IPS-20b (cell line): Measurements from ENCODE around the gene SIPA1L2.

Source experiments
- H3K27ac ChIP-seq: one replicate; pipeline ENCODE4 v1.5.1; 2013; ENCODE audit warnings: low read length
- H3K27me3 ChIP-seq: 2 replicates; pipeline ENCODE4 v1.6.1; 2013; ENCODE audit warnings: mild to moderate bottlenecking, low read length, inconsistent platforms; ENCODE audit not compliant: insufficient read depth
- H3K36me3 ChIP-seq: 2 replicates; pipeline ENCODE4 v1.6.1; 2013; ENCODE audit warnings: low read depth, mild to moderate bottlenecking, inconsistent platforms, low read length, moderate library complexity; ENCODE audit not compliant: insufficient read depth
- H3K4me1 ChIP-seq: 2 replicates; pipeline ENCODE4 v1.6.1; 2013; ENCODE audit warnings: mild to moderate bottlenecking, control low read depth, inconsistent platforms, low read length, moderate library complexity; ENCODE audit not compliant: insufficient read depth
- H3K4me3 ChIP-seq: 2 replicates; pipeline ENCODE4 v1.5.1; 2013; ENCODE audit warnings: mild to moderate bottlenecking, low read length, inconsistent platforms
- H3K9ac ChIP-seq: 2 replicates; pipeline ENCODE4 v1.6.1; 2013; ENCODE audit warnings: low read depth, mild to moderate bottlenecking, inconsistent platforms, low read length, moderate library complexity
- H3K9me3 ChIP-seq: 2 replicates; pipeline ENCODE4 v1.6.1; 2013; ENCODE audit warnings: mild to moderate bottlenecking, low read depth, low read length, inconsistent platforms; ENCODE audit not compliant: insufficient read depth

The SIPA1L2 gene

DNA sequence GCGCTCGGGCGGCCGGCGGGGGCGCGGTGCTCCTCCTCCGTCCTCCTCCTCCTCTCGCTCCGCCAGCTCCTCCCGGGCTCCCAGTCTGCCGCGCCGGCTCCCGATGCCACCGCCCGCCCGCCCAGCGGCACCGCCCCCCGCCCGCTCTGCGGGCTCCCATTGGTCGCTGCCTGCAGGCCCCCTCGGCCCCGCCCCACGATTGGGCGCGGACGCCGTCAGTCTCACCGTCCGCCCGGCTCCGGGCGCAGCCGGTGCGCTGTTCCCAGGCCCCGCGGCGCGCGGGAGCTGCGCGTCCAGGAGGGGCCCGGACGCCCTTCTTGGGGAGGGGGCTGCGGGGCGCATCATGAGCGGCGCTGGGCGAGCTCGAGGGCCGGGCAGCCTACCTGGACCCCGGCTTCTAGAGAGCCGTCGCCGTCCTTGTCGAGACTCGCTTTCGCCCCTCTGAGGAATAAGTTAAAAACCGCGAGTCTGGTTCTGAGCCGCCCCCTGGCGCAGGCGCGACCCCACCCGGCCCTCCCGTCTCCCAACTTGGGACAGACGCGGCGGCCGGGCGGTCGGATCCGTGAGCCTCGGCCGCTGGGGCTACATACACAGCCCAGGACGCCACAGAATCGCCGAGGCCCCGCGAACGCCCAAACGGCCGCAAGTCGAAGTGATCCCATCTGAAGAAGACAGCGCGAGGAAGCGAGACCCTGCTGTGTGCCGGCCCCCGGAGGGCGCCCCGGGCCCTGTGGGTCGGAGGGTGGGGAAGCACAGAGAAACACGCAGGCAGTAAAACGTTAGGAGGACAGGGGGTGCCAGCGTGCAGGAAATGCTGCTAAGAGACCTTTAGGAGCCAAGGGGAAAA is at the start of gene SIPA1L2:
Gene SIPA1L2, minus strand, starts transcription at position 87 of the 847 bp plus-strand sequence. CDS start 114,794 bp downstream, outside the sequence.
- Histone ChIP-seq H3K4me1 (peaks cover 20% of the 10 kb centered on the region), H3K36me3 (no peaks in the 10 kb centered on the region), H3K9me3 (no peaks in the 10 kb centered on the region), H3K27ac (no peak within 1 kb of the TSS), H3K27me3 (peaks cover 38% of the 10 kb centered on the region), H3K9ac (peak within 1 kb of the TSS; percentile 3; the same call in 1 of the 2 replicates), H3K4me3 (peak within 1 kb of the TSS; percentile 75)

DNA sequence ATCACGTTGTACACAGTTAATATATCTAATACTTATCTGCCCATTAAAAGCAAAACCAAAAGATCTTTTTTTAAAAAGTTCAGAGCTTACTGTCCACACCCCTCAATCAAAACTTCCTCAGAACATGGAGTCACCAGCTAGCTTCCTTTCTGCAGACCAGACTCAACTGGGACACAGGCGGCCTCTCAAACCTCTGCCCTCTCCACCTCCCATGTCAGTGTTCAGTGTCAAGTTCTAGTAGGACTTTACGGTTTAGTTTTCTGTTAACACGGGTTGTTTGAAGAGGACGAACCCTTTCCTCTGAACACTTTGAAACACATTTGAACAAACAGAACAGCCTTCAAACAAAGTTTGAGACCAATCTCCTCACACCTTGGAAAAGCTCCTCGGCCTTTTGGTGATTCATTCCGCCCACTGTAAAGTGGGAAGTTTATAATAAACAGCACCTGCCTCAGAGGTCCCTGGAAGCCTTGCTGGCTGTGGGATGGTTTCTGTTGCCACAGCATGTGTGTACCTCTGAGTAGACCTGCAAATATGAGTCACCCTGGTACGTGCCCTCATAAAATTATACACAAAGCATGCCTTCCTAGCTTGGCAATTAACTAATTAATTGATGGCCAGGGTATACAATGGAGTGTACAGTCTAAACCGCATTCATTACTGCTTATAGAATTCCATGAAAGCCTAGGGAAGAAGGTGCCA is 48.4 kb upstream of the SIPA1L2 start:
- no peaks in the 10 kb centered on the region for H3K27me3 ChIP-seq
- no peaks in the 10 kb centered on the region for H3K36me3 ChIP-seq
- H3K9ac ChIP-seq = no peak overlapping the region
- H3K4me3 ChIP-seq = no peak overlapping the region
- H3K27ac ChIP-seq = no peak overlapping the region
- H3K9me3 ChIP-seq = no peaks in the 10 kb centered on the region
- H3K4me1 ChIP-seq = no peaks in the 10 kb centered on the region

DNA sequence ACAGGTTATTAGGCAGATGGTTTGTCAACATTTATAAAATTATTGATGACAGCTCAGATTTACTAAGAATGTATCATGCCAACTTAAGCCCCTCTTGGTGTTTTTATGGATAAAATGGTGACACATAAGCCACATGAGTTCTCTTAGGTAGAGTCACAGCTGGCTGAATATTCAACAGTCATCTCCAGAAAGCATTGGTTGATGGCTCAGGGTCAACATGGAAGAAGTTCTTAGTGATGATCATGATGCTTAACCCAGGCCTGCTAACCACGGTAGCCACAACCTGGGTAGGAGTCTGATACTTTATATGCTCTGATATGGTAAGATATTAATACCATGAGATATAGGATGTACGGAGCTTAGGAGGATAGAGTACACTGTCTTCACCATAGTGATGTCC is 46.4 kb upstream of the SIPA1L2 start:
- no peaks in the 10 kb centered on the region for H3K9me3 ChIP-seq
- H3K4me3 ChIP-seq = no peak overlapping the region
- no peaks in the 10 kb centered on the region for H3K4me1 ChIP-seq
- no peak overlapping the region for H3K9ac ChIP-seq
- H3K27ac ChIP-seq = no peak overlapping the region
- H3K27me3 ChIP-seq = no peaks in the 10 kb centered on the region
- no peaks in the 10 kb centered on the region for H3K36me3 ChIP-seq

GRCh38 chr1:232675898-232676297 is 46.0 kb upstream of the SIPA1L2 start:
- Histone ChIP-seq H3K27me3 (no peaks in the 10 kb centered on the region), H3K9ac (no peak overlapping the region), H3K36me3 (no peaks in the 10 kb centered on the region), H3K4me3 (no peak overlapping the region), H3K27ac (no peak overlapping the region), H3K9me3 (no peaks in the 10 kb centered on the region), H3K4me1 (no peaks in the 10 kb centered on the region)

- H3K4me3 ChIP-seq = no peak overlapping the region
- no peaks in the 10 kb centered on the region for H3K36me3 ChIP-seq
- H3K27me3 ChIP-seq = no peaks in the 10 kb centered on the region
- no peak overlapping the region for H3K27ac ChIP-seq
- H3K9ac ChIP-seq = no peak overlapping the region
- no peaks in the 10 kb centered on the region for H3K9me3 ChIP-seq
- H3K4me1 ChIP-seq = no peaks in the 10 kb centered on the region
Measured at GRCh38 chr1:232675260-232675659, 45.3 kb upstream of the SIPA1L2 start.

- Histone ChIP-seq H3K27me3 (no peaks in the 10 kb centered on the region), H3K4me3 (no peak overlapping the region), H3K9ac (no peak overlapping the region), H3K4me1 (no peaks in the 10 kb centered on the region), H3K9me3 (no peaks in the 10 kb centered on the region), H3K27ac (no peak overlapping the region), H3K36me3 (no peaks in the 10 kb centered on the region)
Measured at GRCh38 chr1:232673256-232673655, 43.3 kb upstream of the SIPA1L2 start.

- H3K9ac ChIP-seq = no peak overlapping the region
- no peak overlapping the region for H3K27ac ChIP-seq
- H3K9me3 ChIP-seq = no peaks in the 10 kb centered on the region
- no peaks in the 10 kb centered on the region for H3K36me3 ChIP-seq
- H3K4me1 ChIP-seq = no peaks in the 10 kb centered on the region
- H3K27me3 ChIP-seq = no peaks in the 10 kb centered on the region
- H3K4me3 ChIP-seq = no peak overlapping the region
Measured at GRCh38 chr1:232669981-232670747, 40.2 kb upstream of the SIPA1L2 start.

- H3K4me3 ChIP-seq = no peak overlapping the region
- H3K9ac ChIP-seq = no peak overlapping the region
- H3K36me3 ChIP-seq = no peaks in the 10 kb centered on the region
- no peaks in the 10 kb centered on the region for H3K27me3 ChIP-seq
- no peaks in the 10 kb centered on the region for H3K4me1 ChIP-seq
- no peak overlapping the region for H3K27ac ChIP-seq
- H3K9me3 ChIP-seq = no peaks in the 10 kb centered on the region
Measured at GRCh38 chr1:232667778-232668165, 37.8 kb upstream of the SIPA1L2 start.

DNA sequence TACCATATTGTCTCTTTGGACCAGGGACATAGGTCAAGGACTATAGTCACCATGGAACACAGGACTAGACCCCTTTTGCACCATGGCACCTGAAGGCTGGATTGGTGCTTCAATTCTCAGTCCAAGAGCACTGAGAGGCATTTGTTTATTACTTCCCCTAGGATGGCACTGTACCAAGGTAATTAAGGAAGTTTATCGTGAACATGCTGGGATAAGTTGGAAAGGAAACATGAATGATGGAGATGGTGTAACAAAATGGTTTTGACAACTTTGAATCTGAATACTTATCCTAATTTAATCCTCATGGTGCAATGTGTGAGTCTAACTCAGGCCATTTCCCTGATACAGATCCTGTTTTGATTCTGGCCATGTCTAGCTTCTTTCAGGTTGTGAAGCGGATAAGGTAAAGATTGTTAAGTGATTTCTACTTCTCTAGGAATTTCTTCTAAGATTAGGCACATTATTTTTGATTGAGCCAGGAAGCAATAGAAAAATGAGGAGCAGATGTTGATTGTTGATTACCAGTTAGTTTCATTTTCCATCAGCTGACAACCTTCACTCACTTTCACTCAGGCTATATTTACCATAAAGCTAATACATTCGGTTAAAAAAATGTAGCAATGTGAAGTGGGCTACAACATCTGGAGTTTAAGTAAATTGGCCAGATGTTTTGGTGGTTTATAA is 37.3 kb upstream of the SIPA1L2 start:
- Histone ChIP-seq H3K9ac (no peak overlapping the region), H3K27ac (no peak overlapping the region), H3K27me3 (no peaks in the 10 kb centered on the region), H3K4me3 (no peak overlapping the region), H3K4me1 (no peaks in the 10 kb centered on the region), H3K36me3 (no peaks in the 10 kb centered on the region), H3K9me3 (no peaks in the 10 kb centered on the region)

GRCh38 chr1:232664844-232665777 is 35.2 kb upstream of the SIPA1L2 start:
- Histone ChIP-seq H3K27ac (no peak overlapping the region), H3K4me1 (no peaks in the 10 kb centered on the region), H3K9ac (no peak overlapping the region), H3K36me3 (no peaks in the 10 kb centered on the region), H3K4me3 (no peak overlapping the region), H3K27me3 (no peaks in the 10 kb centered on the region), H3K9me3 (no peaks in the 10 kb centered on the region)
